ENCODE results near the gene N4BP2L1.

Gene N4BP2L1

GRCh38 chr13:32427852-32428580, at the start of gene N4BP2L1:
TSS of gene N4BP2L1 (minus strand) at chr13:32428130. CDS start at chr13:32428082, 48 bp downstream.
- peak within 1 kb of the TSS; percentile 97 for H3K4me2 ChIP-seq

GRCh38 chr13:32476892-32477291, 49.0 kb upstream of the N4BP2L1 start:
- Histone ChIP-seq H3K9ac (no peak overlapping the region), H3K9me3 (no peaks in the 10 kb centered on the region), H3K27ac (no peak overlapping the region), H3K4me2 (no peak overlapping the region), H3K36me3 (no peaks in the 10 kb centered on the region), H3K4me1 (no peaks in the 10 kb centered on the region), H3K4me3 (no peak overlapping the region), H4K20me1 (no peaks in the 10 kb centered on the region), H3K27me3 (no peaks in the 10 kb centered on the region)
- no peak for TF ChIP-seq Cebpa-rat (IDR thresholded peaks at IDR 0.05)

More at GRCh38 chr13:32427852-32428580, at the start of gene N4BP2L1:
- Histone ChIP-seq H3K27ac (peak within 1 kb of the TSS; percentile 93), H3K9me3 (no peaks in the 10 kb centered on the region), H3K4me1 (peaks cover 53% of the 10 kb centered on the region), H3K4me3 (peak within 1 kb of the TSS; percentile 97), H3K27me3 (no peaks in the 10 kb centered on the region), H3K36me3 (peaks cover 13% of the 10 kb centered on the region), H4K20me1 (peaks cover 26% of the 10 kb centered on the region; the same call in 1 of the 2 replicates), H3K9ac (peak within 1 kb of the TSS; percentile 91)
- TF ChIP-seq Cebpa-rat (IDR thresholded peaks at IDR 0.05) = no peak

GRCh38 chr13:32476021-32476731, 48.2 kb upstream of the N4BP2L1 start:
- Histone ChIP-seq H3K27me3 (no peaks in the 10 kb centered on the region), H3K27ac (no peak overlapping the region), H3K9ac (no peak overlapping the region), H3K4me2 (no peak overlapping the region), H4K20me1 (no peaks in the 10 kb centered on the region), H3K36me3 (no peaks in the 10 kb centered on the region), H3K9me3 (no peaks in the 10 kb centered on the region), H3K4me3 (no peak overlapping the region), H3K4me1 (no peaks in the 10 kb centered on the region)
- no peak for TF ChIP-seq Cebpa-rat (IDR thresholded peaks at IDR 0.05)

DNA sequence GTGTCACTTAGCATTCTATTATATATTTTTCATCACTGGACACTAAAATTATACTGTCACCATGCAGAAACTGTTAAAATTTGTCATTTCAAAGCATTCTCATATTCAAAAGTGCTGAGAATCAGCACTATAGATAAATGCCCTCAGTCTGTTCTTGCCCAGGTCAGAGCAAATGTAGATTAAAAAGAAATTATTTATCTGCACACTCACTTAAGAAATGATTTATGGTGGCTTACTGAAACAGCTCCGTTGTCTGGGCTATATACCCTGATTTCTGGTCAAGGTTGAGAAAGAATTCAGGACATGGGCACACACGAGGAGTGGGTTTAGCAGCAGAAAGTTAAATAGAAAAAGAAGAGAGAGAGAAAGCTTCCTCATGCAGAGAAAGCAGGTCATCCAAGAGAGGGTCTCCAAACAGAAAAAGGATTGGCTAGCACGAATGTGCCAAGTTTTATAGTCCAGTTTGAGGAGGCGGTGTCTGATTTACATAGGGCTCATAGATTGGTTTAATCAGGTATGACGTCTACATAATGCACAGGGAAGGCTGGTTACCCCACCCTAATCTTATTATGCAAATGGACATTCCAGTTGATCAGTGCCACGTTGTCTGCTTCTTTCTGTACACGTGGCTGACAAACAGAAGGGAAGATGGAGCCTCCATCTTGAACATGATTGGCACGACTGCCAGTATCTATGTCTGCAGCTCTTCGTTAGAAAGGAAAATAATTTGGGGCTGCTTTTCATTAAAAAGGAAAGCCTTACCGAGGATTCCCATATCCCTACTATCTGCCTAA, 47.3 kb upstream of the N4BP2L1 start:
- no peak overlapping the region for H3K4me3 ChIP-seq
- no peak overlapping the region for H3K4me2 ChIP-seq
- H3K9me3 ChIP-seq = no peaks in the 10 kb centered on the region
- no peak for TF ChIP-seq Cebpa-rat (IDR thresholded peaks at IDR 0.05)
- H3K27me3 ChIP-seq = no peaks in the 10 kb centered on the region
- H4K20me1 ChIP-seq = no peaks in the 10 kb centered on the region
- no peaks in the 10 kb centered on the region for H3K4me1 ChIP-seq
- no peak overlapping the region for H3K27ac ChIP-seq
- no peaks in the 10 kb centered on the region for H3K36me3 ChIP-seq
- H3K9ac ChIP-seq = no peak overlapping the region

GRCh38 chr13:32473650-32474049, 45.7 kb upstream of the N4BP2L1 start:
- H3K36me3 ChIP-seq = no peaks in the 10 kb centered on the region
- no peak overlapping the region for H3K27ac ChIP-seq
- no peaks in the 10 kb centered on the region for H3K4me1 ChIP-seq
- H3K27me3 ChIP-seq = no peaks in the 10 kb centered on the region
- no peaks in the 10 kb centered on the region for H3K9me3 ChIP-seq
- no peak overlapping the region for H3K4me2 ChIP-seq
- H4K20me1 ChIP-seq = no peaks in the 10 kb centered on the region
- no peak overlapping the region for H3K9ac ChIP-seq
- no peak overlapping the region for H3K4me3 ChIP-seq
- no peak for TF ChIP-seq Cebpa-rat (IDR thresholded peaks at IDR 0.05)

DNA sequence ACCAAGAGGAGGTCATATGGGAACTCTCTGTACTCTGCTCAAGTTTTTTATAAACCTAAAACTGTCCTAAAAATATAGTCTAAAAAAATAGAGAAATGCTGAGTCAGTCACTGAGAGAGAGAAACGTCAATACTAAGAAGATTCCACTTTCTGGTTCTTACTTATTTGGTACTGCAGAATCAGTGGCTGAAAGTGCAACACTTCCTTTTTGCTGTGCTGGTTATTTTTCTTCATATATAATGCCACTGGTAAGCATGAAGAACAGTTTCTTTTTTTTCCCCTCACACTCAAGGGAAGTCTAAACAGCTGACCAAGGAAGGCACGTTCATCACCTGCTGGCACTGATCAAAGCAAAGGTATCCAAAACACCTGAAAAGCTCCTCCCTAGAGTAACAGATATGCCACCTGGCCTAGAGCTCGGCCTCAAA, 44.3 kb upstream of the N4BP2L1 start:
- Histone ChIP-seq H4K20me1 (no peaks in the 10 kb centered on the region), H3K4me3 (no peak overlapping the region), H3K9me3 (no peaks in the 10 kb centered on the region), H3K4me1 (no peaks in the 10 kb centered on the region), H3K4me2 (no peak overlapping the region), H3K9ac (no peak overlapping the region), H3K27ac (no peak overlapping the region), H3K36me3 (no peaks in the 10 kb centered on the region), H3K27me3 (no peaks in the 10 kb centered on the region)
- no peak for TF ChIP-seq Cebpa-rat (IDR thresholded peaks at IDR 0.05)

GRCh38 chr13:32471187-32471922, 43.4 kb upstream of the N4BP2L1 start:
- no peak overlapping the region for H3K9ac ChIP-seq
- no peak for TF ChIP-seq Cebpa-rat (IDR thresholded peaks at IDR 0.05)
- no peaks in the 10 kb centered on the region for H3K27me3 ChIP-seq
- H3K4me3 ChIP-seq = no peak overlapping the region
- H3K4me2 ChIP-seq = no peak overlapping the region
- no peak overlapping the region for H3K27ac ChIP-seq
- no peaks in the 10 kb centered on the region for H4K20me1 ChIP-seq
- no peaks in the 10 kb centered on the region for H3K36me3 ChIP-seq
- no peaks in the 10 kb centered on the region for H3K9me3 ChIP-seq
- no peaks in the 10 kb centered on the region for H3K4me1 ChIP-seq

GRCh38 chr13:32468502-32469142, 40.7 kb upstream of the N4BP2L1 start:
- TF ChIP-seq Cebpa-rat (IDR thresholded peaks at IDR 0.05) = no peak
- no peak overlapping the region for H3K9ac ChIP-seq
- H3K4me2 ChIP-seq = no peak overlapping the region

DNA sequence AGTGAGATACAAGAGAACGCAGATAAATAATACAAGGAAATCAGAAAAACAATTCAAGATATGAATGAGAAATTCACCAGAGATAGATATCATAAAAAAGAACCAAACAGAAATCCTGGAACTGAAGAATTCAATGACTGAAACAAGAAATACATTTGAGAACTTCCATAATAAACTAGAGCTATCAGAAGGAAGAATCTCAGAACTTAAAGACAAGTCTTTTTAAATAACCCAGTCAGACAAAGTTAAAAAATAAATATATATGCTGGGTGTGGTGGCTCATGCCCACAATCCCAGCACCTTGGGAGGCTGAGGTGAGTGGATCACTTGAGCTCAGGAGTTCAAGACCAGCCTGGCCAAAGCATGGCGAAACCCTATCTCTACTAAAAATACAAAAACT, 28.7 kb upstream of the N4BP2L1 start:
- no peaks in the 10 kb centered on the region for H4K20me1 ChIP-seq
- H3K4me3 ChIP-seq = no peak overlapping the region
- H3K9me3 ChIP-seq = peaks cover 64% of the 10 kb centered on the region
- no peak overlapping the region for H3K4me2 ChIP-seq
- no peak overlapping the region for H3K9ac ChIP-seq
- no peak for TF ChIP-seq Cebpa-rat (IDR thresholded peaks at IDR 0.05)
- H3K27ac ChIP-seq = no peak overlapping the region
- no peaks in the 10 kb centered on the region for H3K27me3 ChIP-seq
- no peaks in the 10 kb centered on the region for H3K4me1 ChIP-seq
- H3K36me3 ChIP-seq = peaks cover 25% of the 10 kb centered on the region

More at GRCh38 chr13:32468502-32469142, 40.7 kb upstream of the N4BP2L1 start:
- no peaks in the 10 kb centered on the region for H4K20me1 ChIP-seq
- H3K27me3 ChIP-seq = no peaks in the 10 kb centered on the region
- H3K9me3 ChIP-seq = no peaks in the 10 kb centered on the region
- no peak overlapping the region for H3K4me3 ChIP-seq
- H3K27ac ChIP-seq = no peak overlapping the region
- H3K36me3 ChIP-seq = no peaks in the 10 kb centered on the region
- no peaks in the 10 kb centered on the region for H3K4me1 ChIP-seq
